Esophagus mucosa (tissue), 1 donor: Measurements from ENCODE around the gene ZNF516. TPM values are rescaled to one million over a fixed set of nuclear protein-coding genes. Genes with fewer than 3 reads are reported as not detected.
"Not testable (repeated sequence)": the region's sequence is repeated elsewhere in the genome, so short reads cannot be mapped to it uniquely, and the experiment has no call there.

Experiments
- ATAC-seq: fragments of 200-7000 bp; cut with Tn5 transposase; one replicate; pipeline ENCODE4 v1.9.1; 2020
- total RNA-seq: library from RNA; stranded (reverse); gene quantifications from one replicate; pipeline ENCODE4 v1.2.4, GENCODE V29; 2023
- donor health status: DM: yes; HTN: yes; CAD: no.

Gene ZNF516
- total RNA-seq, 1 donor from 2014 or later = 19.3 TPM

- ATAC-seq = peak; percentile 27
Measured at GRCh38 chr18:76490670-76491472, 4.2 kb downstream of the ZNF516 start.

DNA sequence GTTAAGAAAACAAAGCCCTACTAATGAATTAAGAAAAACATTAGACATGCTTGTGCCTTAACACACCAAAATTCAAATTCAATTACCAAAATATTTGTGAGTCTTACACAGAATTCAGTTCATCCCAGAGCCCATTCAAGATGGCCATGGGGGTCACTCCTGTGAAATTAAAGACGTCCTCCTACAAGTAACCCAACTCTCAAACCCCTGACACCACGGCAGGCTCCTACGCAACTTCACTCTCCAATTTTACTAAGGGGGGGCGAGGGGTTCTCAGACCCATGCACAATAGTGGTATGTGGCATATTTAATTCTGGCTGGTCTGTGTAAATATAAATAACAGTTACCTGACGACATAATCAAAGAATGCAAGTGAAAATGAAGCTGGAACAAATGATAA, 5.0 kb downstream of the ZNF516 start:
- ATAC-seq = no peak

DNA sequence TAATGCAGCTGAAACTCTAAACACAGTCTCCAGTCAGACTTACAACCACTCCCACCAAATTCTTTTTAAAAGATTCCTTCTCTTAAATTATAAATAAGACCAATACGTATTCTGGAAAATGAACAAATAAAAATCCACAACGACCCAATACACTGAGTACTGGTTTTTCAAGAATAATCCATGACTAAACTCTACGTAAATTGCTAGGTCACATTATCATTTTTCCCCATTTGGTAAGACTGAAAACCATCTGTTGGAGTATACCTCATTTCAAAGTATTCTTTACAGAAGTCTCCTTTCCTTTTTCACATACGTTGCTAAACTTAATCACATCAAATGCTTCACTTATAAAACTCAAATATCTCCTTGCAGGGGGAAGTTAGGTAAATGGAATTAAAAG, 6.0 kb downstream of the ZNF516 start:
- ATAC-seq = no peak

DNA sequence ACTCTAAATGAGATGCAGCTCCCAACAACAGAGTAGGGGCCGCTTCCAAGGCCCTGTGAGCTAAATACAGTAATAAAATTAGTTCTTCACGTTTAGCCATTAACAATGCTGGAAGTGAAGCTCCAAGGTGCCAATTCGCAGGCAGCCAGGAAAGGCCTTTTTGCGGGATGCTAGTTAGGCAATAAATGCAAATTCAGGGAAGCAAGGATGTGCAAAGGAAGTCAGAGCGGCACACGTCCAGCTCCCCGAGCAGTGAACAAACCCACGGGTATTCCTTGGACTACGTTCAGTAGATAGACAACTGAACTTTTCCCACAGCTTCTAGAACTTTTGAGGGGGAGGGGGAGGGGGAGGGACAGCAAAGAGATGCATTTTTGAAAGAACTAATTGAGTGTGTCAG, 6.9 kb downstream of the ZNF516 start:
- no peak for ATAC-seq

- no peak for ATAC-seq
Measured at GRCh38 chr18:76487782-76488181, 7.3 kb downstream of the ZNF516 start.

GRCh38 chr18:76487070-76487469, 8.0 kb downstream of the ZNF516 start:
- ATAC-seq = no peak

GRCh38 chr18:76486574-76486973, 8.5 kb downstream of the ZNF516 start:
- no peak for ATAC-seq

DNA sequence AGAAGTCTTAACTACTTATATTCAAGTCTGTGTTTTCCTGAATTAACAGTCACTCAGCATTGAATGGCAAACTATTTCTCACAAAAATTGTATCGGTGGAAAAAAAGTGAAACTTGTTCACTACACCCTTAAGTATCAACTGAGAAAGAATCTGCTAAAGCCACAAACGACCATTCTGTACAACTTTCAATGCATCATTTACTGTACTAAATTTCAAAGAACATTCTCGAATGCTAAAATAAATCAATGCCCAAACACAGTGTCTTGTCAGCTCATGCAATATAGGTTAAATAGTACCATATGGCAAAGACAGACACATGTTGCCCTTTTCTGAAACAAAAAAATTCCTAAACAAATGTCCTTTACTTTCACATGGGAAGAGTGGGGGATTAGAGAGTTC, 9.0 kb downstream of the ZNF516 start:
- no peak for ATAC-seq

- ATAC-seq = no peak
Measured at GRCh38 chr18:76484749-76485387, 10.2 kb downstream of the ZNF516 start.

GRCh38 chr18:76483780-76484179, 11.3 kb downstream of the ZNF516 start:
- ATAC-seq = no peak

GRCh38 chr18:76482971-76483691, 11.9 kb downstream of the ZNF516 start:
- peak; percentile 42 for ATAC-seq

GRCh38 chr18:76482267-76482666, 12.8 kb downstream of the ZNF516 start:
- ATAC-seq = no peak

GRCh38 chr18:76480913-76481312, 14.1 kb downstream of the ZNF516 start:
- no peak for ATAC-seq

DNA sequence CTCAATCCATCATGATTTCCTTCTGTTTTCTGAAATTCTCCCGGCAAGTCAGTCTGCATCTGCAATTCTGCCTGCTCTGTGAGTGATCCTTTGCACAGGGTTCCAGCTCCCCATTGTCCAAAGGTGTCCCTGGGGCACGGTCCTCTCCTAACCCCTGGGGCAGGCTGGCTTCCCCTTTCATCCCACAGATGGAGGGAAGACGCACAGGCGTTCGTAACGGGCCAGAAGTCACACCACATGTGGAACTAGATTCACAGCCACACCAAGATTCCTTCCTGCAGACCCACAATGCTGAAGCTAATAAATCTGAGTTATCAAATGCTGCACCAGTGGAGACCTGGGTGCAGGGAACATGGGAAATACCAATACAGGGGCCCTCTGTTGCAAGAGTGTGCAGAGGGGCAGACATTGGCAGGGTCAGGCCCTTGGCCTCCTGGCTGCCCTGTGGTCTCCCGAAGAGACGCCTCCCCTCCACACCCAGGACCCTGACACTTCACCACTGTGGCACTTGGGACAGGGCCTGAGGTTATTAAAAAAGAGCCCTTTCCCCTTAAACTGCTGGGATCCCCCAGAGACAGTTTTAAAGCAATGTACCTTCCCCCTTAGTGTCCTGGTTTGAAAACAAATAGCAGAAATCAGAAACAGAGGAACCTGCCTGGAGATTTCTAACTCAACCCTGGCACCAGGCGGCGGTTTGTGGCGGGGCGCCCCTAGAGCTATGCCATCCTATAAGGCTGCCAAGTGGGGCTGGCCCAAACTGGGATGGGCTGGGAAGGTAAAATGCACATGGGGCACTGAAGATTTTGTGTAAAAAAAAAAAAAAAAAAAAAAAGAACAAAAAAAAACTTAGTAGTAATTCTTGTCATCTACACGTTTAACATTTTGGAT, 15.4 kb downstream of the ZNF516 start:
- peak; percentile 32 for ATAC-seq

- peak; percentile 20 for ATAC-seq
Measured at GRCh38 chr18:76476665-76477561, 18.1 kb downstream of the ZNF516 start.

DNA sequence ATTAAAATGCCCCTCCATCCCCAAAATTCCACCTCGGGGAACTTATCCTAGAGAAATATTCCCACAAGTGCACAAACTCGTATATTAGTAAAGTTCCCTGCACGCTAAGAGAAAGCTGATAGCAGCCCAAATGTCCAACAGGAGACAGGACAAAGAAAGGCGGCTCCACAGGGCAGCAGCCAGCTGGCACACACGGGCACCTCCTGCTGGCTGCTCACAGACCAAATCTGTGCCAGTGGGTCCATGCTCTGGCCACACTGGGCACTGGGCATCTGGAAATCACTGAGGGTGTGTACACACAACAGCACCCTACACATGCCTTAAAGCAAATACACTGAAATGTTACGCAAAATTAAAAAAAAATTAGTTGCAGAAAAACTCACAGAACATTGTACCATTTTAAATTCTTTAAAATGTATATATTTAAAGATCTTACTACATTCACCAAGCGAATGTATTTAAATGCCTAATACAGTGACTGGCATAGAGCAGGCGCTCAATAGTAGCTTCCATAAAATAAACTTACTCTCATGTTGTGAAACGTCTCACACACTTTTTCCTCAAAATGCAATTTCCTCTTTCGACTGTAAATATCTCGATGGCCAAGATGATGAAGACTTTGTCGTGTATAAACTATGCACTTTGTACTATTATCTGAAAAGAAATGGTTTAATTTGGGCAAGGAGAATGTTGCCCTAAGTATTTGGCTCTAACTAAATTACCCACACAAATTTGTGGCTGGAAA, 19.4 kb downstream of the ZNF516 start:
- ATAC-seq = no peak

DNA sequence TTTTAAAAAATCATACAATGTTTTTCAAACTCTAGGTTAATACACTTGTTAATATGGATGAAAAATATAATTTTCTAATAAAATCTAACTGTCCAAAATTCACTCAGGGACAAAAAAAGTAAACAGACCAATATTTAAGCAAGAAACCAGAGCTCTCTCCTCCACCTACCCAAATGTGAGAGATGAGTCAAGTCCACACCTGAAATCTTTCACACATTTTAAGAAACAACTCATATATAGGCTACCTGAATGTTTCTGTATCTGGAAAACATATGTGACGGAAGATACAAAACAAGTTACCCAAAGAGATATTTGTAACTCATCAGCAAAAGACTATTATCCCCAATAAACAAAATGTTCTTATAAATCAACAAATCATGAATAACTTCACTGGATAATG, 20.2 kb downstream of the ZNF516 start:
- ATAC-seq = no peak

GRCh38 chr18:76473521-76473920, 21.5 kb downstream of the ZNF516 start:
- ATAC-seq = not testable (repeated sequence)

DNA sequence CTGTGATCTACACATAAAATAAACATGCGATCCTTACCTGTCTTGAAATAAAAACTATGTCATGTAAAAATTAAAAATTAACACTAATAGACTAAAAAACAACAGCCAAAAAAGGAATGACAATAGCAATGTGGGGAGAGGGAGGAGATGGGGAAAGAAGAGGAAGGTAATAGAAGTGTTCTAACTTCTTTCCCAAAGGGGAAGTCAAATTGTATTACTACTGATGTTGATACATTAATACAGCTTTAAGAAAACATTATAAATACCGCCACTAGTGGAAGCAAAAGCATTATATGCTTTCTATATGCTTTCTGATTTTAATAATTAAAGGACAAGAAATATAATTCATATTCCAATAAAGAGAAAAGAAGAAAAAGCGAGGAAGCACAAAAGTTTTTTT, 22.2 kb downstream of the ZNF516 start:
- ATAC-seq = no peak

DNA sequence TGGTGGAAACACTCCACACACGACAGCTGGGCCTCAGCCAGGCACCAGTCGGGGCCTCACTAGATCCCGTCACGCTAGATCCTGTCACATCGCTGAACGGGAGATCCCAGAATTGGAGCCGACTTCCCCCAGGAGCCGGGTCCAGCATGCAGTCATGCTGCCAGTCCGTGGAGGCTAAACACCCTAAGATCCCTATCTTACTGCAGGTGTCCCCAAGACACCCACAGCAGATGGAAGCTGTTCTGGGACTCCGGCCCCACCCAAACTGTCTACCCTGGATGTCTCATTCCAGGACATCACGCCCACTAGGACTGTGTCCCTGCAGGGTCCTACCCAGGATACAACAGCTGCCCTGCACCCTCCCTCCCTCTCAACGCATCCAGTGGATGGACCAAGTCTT, 23.4 kb downstream of the ZNF516 start:
- no peak for ATAC-seq
